Calu3 (cell line): ENCODE results near the gene CREBBP. TPM values are rescaled to one million over a fixed set of nuclear protein-coding genes. Genes with fewer than 3 reads are reported as not detected.
"Not testable (repeated sequence)": the region's sequence is repeated elsewhere in the genome, so short reads cannot be mapped to it uniquely, and the experiment has no call there.

ENCODE experiments used
- BruUV-seq: library from RNA; stranded (reverse); fragments of 400-500 nt; replicated peaks from 2 replicates; lab custom pipeline; 2021; lab: Mats Ljungman, UMichigan
- CTCF ChIA-PET: fragments of 300-600 bp; sonication (Branson Sonifier 250); formaldehyde crosslinking; loops from one replicate; lab custom pipeline; 2022; ENCODE audit warnings: antibody characterized with exemption; lab: Charles Lee
- DNase-seq: peaks from one replicate; pipeline ENCODE4 v3.0.0; 2022
- H3K27ac Mint-ChIP-seq: one replicate; pipeline ENCODE4 v1.8.0; 2022; ENCODE audit warnings: mixed read lengths; ENCODE audit not compliant: unreplicated experiment
- H3K27me3 Mint-ChIP-seq: one replicate; pipeline ENCODE4 v1.8.0; 2022; ENCODE audit warnings: mixed read lengths; ENCODE audit not compliant: unreplicated experiment
- H3K36me3 Mint-ChIP-seq: one replicate; pipeline ENCODE4 v1.8.0; 2022; ENCODE audit warnings: mild to moderate bottlenecking, moderate library complexity, mixed read lengths; ENCODE audit not compliant: insufficient read depth, unreplicated experiment
- H3K4me1 Mint-ChIP-seq: one replicate; pipeline ENCODE4 v1.8.0; 2022; ENCODE audit warnings: mild to moderate bottlenecking, low read depth, mixed read lengths; ENCODE audit not compliant: unreplicated experiment
- H3K4me3 Mint-ChIP-seq: one replicate; pipeline ENCODE4 v1.8.0; 2022; ENCODE audit warnings: mild to moderate bottlenecking, low read depth, moderate library complexity, mixed read lengths; ENCODE audit not compliant: unreplicated experiment
- H3K9me3 Mint-ChIP-seq: one replicate; pipeline ENCODE4 v1.8.0; 2022; ENCODE audit warnings: low read depth, mixed read lengths; ENCODE audit not compliant: unreplicated experiment
- CTCF ChIP-seq: fragments of 200-600 bp; IDR thresholded peaks from one replicate; pipeline ENCODE4 v1.8.0; 2022; ENCODE audit warnings: antibody characterized with exemption; ENCODE audit not compliant: unreplicated experiment
- intact Hi-C: fragments of 100-400 bp; cut with micrococcal nuclease; formaldehyde crosslinking; loops from one replicate; pipeline ENCODE4 v1.10.0; 2022; ENCODE audit not compliant: unreplicated experiment
- total RNA-seq: library from RNA; stranded (reverse); gene quantifications from 2 replicates; pipeline ENCODE4 v1.2.3, GENCODE V29; 2022

Gene CREBBP
- total RNA-seq, 1 experiment from 2014 or later: 91.0 TPM

- DNase-seq: no peak
- Mint-ChIP-seq H3K4me1 (no peaks in the 10 kb centered on the region), H3K27ac (no peak overlapping the region), H3K27me3 (peaks cover 47% of the 10 kb centered on the region), H3K9me3 (no peaks in the 10 kb centered on the region), H3K4me3 (no peak overlapping the region), H3K36me3 (no peaks in the 10 kb centered on the region)
- no peak for TF ChIP-seq CTCF
- intact Hi-C loops: no loop called here
- BruUV-seq: no TSS peak
- CTCF ChIA-PET: no interaction called here
Observed at GRCh38 chr16:3912373-3912772, 31.9 kb upstream of the CREBBP start.

- H3K4me1 Mint-ChIP-seq, intact Hi-C loops, BruUV-seq, H3K4me3 Mint-ChIP-seq, H3K9me3 Mint-ChIP-seq, CTCF ChIA-PET, DNase-seq, H3K36me3 Mint-ChIP-seq, H3K27ac Mint-ChIP-seq: not testable (repeated sequence)
- H3K27me3 Mint-ChIP-seq: peaks cover 50% of the 10 kb centered on the region
Observed at GRCh38 chr16:3911741-3912140, 31.2 kb upstream of the CREBBP start.

GRCh38 chr16:3909791-3910583, 29.5 kb upstream of the CREBBP start:
- Mint-ChIP-seq H3K27ac (no peak overlapping the region), H3K36me3 (no peaks in the 10 kb centered on the region), H3K4me3 (no peak overlapping the region), H3K4me1 (no peaks in the 10 kb centered on the region), H3K9me3 (no peaks in the 10 kb centered on the region), H3K27me3 (peaks cover 55% of the 10 kb centered on the region)
- DNase-seq: no peak
- intact Hi-C loops: no loop called here
- no peak for TF ChIP-seq CTCF
- CTCF ChIA-PET: interaction anchor here (0.6 to 0.7 kb wide), 2 partner anchors 10 to 14 kb away, joined by 4 read pairs; no protein-coding TSS in a partner anchor
- BruUV-seq: no TSS peak

- Mint-ChIP-seq H3K27ac (no peak overlapping the region), H3K4me3 (no peak overlapping the region), H3K4me1 (no peaks in the 10 kb centered on the region), H3K36me3 (no peaks in the 10 kb centered on the region), H3K27me3 (peaks cover 47% of the 10 kb centered on the region), H3K9me3 (no peaks in the 10 kb centered on the region)
- no peak for TF ChIP-seq CTCF
- no peak for DNase-seq
- CTCF ChIA-PET: interaction anchor here (0.7 kb wide), 1 partner anchor 43 kb away, joined by 4 read pairs; no protein-coding TSS in a partner anchor
- intact Hi-C loops: no loop called here
- BruUV-seq: no TSS peak
Observed at GRCh38 chr16:3908951-3909437, 28.5 kb upstream of the CREBBP start.

GRCh38 chr16:3907586-3907985, 27.1 kb upstream of the CREBBP start:
- intact Hi-C loops: no loop called here
- no peaks in the 10 kb centered on the region for H3K9me3 Mint-ChIP-seq
- no TSS peak for BruUV-seq
- H3K27ac Mint-ChIP-seq: no peak overlapping the region
- no peak overlapping the region for H3K4me3 Mint-ChIP-seq
- TF ChIP-seq CTCF: no peak
- no peaks in the 10 kb centered on the region for H3K36me3 Mint-ChIP-seq
- CTCF ChIA-PET: no interaction called here
- no peak for DNase-seq
- no peaks in the 10 kb centered on the region for H3K4me1 Mint-ChIP-seq
- H3K27me3 Mint-ChIP-seq: peaks cover 47% of the 10 kb centered on the region
